WTC11 (cell line): ENCODE results near the gene NME4. TPM values are rescaled to one million over a fixed set of nuclear protein-coding genes. Genes with fewer than 3 reads are reported as not detected.
"Not testable (repeated sequence)": the region's sequence is repeated elsewhere in the genome, so short reads cannot be mapped to it uniquely, and the experiment has no call there.

Experiments used
- ATAC-seq: fragments of 200-7000 bp; cut with Tn5 transposase; 2 replicates; pipeline ENCODE4 v1.10.0; 2021; ENCODE audit warnings: mild to moderate bottlenecking, moderate library complexity
- CTCF ChIA-PET: fragments of 300-600 bp; sonication (Branson Sonifier 250); formaldehyde crosslinking; loops from one replicate; lab custom pipeline; 2021; ENCODE audit warnings: antibody characterized with exemption; lab: Charles Lee
- POLR2A ChIA-PET: fragments of 350-600 bp; sonication (Branson Sonifier 250); formaldehyde crosslinking; loops from one replicate; lab custom pipeline; 2021; ENCODE audit warnings: antibody characterized with exemption; lab: Charles Lee
- DNase-seq: peaks from one replicate; pipeline ENCODE4 v3.0.0; 2021; ENCODE audit warnings: low spot score
- H3K27ac Mint-ChIP-seq: 2 replicates; pipeline ENCODE4 v1.8.0; 2021; ENCODE audit warnings: mixed read lengths
- H3K27me3 Mint-ChIP-seq: 2 replicates; pipeline ENCODE4 v1.8.0; 2021; ENCODE audit warnings: low read depth, mild to moderate bottlenecking, moderate library complexity, mixed read lengths
- H3K36me3 Mint-ChIP-seq: 2 replicates; pipeline ENCODE4 v1.8.0; 2021; ENCODE audit warnings: mixed read lengths
- H3K4me1 Mint-ChIP-seq: 2 replicates; pipeline ENCODE4 v1.8.0; 2022; ENCODE audit warnings: mixed read lengths
- H3K4me3 Mint-ChIP-seq: 2 replicates; pipeline ENCODE4 v1.8.0; 2021; ENCODE audit warnings: mild to moderate bottlenecking, moderate library complexity, mixed read lengths
- H3K9me3 Mint-ChIP-seq: 2 replicates; pipeline ENCODE4 v1.8.0; 2021; ENCODE audit warnings: mixed read lengths
- ATF2 ChIP-seq: sonication (generic); formaldehyde crosslinking; IDR thresholded peaks from 2 replicates; pipeline ENCODE4 v1.8.1; 2022; ENCODE audit warnings: low read depth, missing genetic modification reagents, borderline replicate concordance
- CTCF ChIP-seq: fragments of 200-600 bp; IDR thresholded peaks from 2 replicates; pipeline ENCODE4 v1.8.0; 2022; ENCODE audit warnings: antibody characterized with exemption
- ESRRA ChIP-seq: sonication (generic); formaldehyde crosslinking; IDR thresholded peaks from 2 replicates; pipeline ENCODE4 v1.8.1; 2022; ENCODE audit warnings: mild to moderate bottlenecking, missing genetic modification reagents, borderline replicate concordance
- GTF2I ChIP-seq: fragments of 250-450 bp; sonication (Bioruptor Pico); conservative IDR thresholded peaks from 2 replicates; pipeline ENCODE4 v1.4.0; 2021; ENCODE audit warnings: mild to moderate bottlenecking
- JAZF1 ChIP-seq: fragments of 250-450 bp; sonication (Bioruptor Pico); IDR thresholded peaks from 2 replicates; pipeline ENCODE4 v1.9.0; 2021; ENCODE audit warnings: moderate library complexity, mild to moderate bottlenecking, inconsistent platforms
- JUN ChIP-seq: sonication (generic); formaldehyde crosslinking; IDR thresholded peaks from 2 replicates; pipeline ENCODE4 v1.8.0; 2023; ENCODE audit warnings: mild to moderate bottlenecking, missing genetic modification reagents
- MLX ChIP-seq: sonication (generic); formaldehyde crosslinking; IDR thresholded peaks from 2 replicates; pipeline ENCODE4 v1.8.1; 2023; ENCODE audit warnings: mild to moderate bottlenecking, missing genetic modification reagents, moderate library complexity
- MXD4 ChIP-seq: fragments of 250-450 bp; sonication (Bioruptor Pico); IDR thresholded peaks from 2 replicates; pipeline ENCODE4 v1.8.0; 2021; ENCODE audit warnings: mild to moderate bottlenecking, moderate library complexity, borderline replicate concordance
- RELA ChIP-seq: sonication (generic); formaldehyde crosslinking; IDR thresholded peaks from 2 replicates; pipeline ENCODE4 v1.8.1; 2022; ENCODE audit warnings: missing genetic modification reagents, mild to moderate bottlenecking, borderline replicate concordance
- SMAD3 ChIP-seq: sonication (generic); formaldehyde crosslinking; IDR thresholded peaks from 2 replicates; pipeline ENCODE4 v1.8.0; 2022; ENCODE audit warnings: missing genetic modification reagents, mild to moderate bottlenecking, borderline replicate concordance
- SOX15 ChIP-seq: fragments of 250-450 bp; sonication (Bioruptor Pico); IDR thresholded peaks from 2 replicates; pipeline ENCODE4 v1.9.0; 2021; ENCODE audit warnings: mild to moderate bottlenecking
- SP1 ChIP-seq: sonication (generic); formaldehyde crosslinking; conservative IDR thresholded peaks from 2 replicates; pipeline ENCODE4 v1.8.1; 2022; ENCODE audit warnings: missing genetic modification reagents
- USF2 ChIP-seq: sonication (generic); formaldehyde crosslinking; IDR thresholded peaks from 2 replicates; pipeline ENCODE4 v1.8.1; 2023; ENCODE audit warnings: mild to moderate bottlenecking, missing genetic modification reagents, moderate library complexity
- ZNF416 ChIP-seq: fragments of 250-450 bp; sonication (Bioruptor Pico); IDR thresholded peaks from 2 replicates; pipeline ENCODE4 v1.9.0; 2021; ENCODE audit warnings: mild to moderate bottlenecking, inconsistent platforms
- ZNF512 ChIP-seq: sonication (generic); formaldehyde crosslinking; IDR thresholded peaks from 2 replicates; pipeline ENCODE4 v1.8.1; 2022; ENCODE audit warnings: missing genetic modification reagents, borderline replicate concordance
- ZNF532 ChIP-seq: fragments of 250-450 bp; sonication (Bioruptor Pico); IDR thresholded peaks from 2 replicates; pipeline ENCODE4 v1.9.0; 2021; ENCODE audit warnings: mild to moderate bottlenecking, borderline replicate concordance
- total RNA-seq: library from RNA; stranded (reverse); gene quantifications from 3 replicates; pipeline ENCODE4 v1.2.3, GENCODE V29; 2021

NME4 gene
- total RNA-seq, 1 experiment from 2014 or later, result 467 TPM

- Mint-ChIP-seq H3K27ac (peak overlapping the region; percentile 20), H3K4me1 (peaks cover 43% of the 10 kb centered on the region), H3K36me3 (peaks cover 16% of the 10 kb centered on the region)
- H3K9me3 Mint-ChIP-seq, CTCF ChIA-PET, H3K27me3 Mint-ChIP-seq, ATAC-seq, DNase-seq, POLR2A ChIA-PET, H3K4me3 Mint-ChIP-seq: not testable (repeated sequence)
Observed at GRCh38 chr16:387761-388666, 9.0 kb upstream of the NME4 start.

GRCh38 chr16:389352-389751 lies 7.6 kb upstream of the NME4 start:
- Mint-ChIP-seq H3K36me3 (peaks cover 17% of the 10 kb centered on the region), H3K9me3 (peaks cover 5% of the 10 kb centered on the region), H3K27ac (no peak overlapping the region), H3K4me3 (no peak overlapping the region), H3K27me3 (no peaks in the 10 kb centered on the region), H3K4me1 (peaks cover 30% of the 10 kb centered on the region)
- TF ChIP-seq ZNF416, result no peak
- no peak for TF ChIP-seq JAZF1 (CRISPR knock-in tag)
- TF ChIP-seq MLX (CRISPR knock-in tag), result no peak
- no peak for TF ChIP-seq CTCF
- TF ChIP-seq USF2 (CRISPR knock-in tag), result no peak
- no peak for TF ChIP-seq ATF2 (CRISPR knock-in tag)
- TF ChIP-seq SP1, result no peak
- TF ChIP-seq ZNF512 (CRISPR knock-in tag), result no peak
- no peak for TF ChIP-seq ESRRA (CRISPR knock-in tag)
- no peak for TF ChIP-seq SOX15 (CRISPR knock-in tag)
- TF ChIP-seq RELA, result no peak
- no peak for TF ChIP-seq SMAD3 (CRISPR knock-in tag)
- DNase-seq (no peak), ATAC-seq (peak; percentile 23; the same call in 1 of the 2 replicates)
- ChIA-PET CTCF (interaction anchor here (1.2 kb wide), 1 partner anchor 27 kb away, joined by 3 read pairs; no protein-coding TSS in a partner anchor), POLR2A (interaction anchor here (0.6 kb wide), 1 partner anchor 1154 kb away, joined by 4 read pairs; no protein-coding TSS in a partner anchor)

GRCh38 chr16:391885-392335 lies 5.1 kb upstream of the NME4 start:
- ATAC-seq (peak; percentile 85), DNase-seq (peak; percentile 88)
- Mint-ChIP-seq H3K9me3 (peaks cover 5% of the 10 kb centered on the region), H3K4me3 (no peak overlapping the region), H3K4me1 (peaks cover 27% of the 10 kb centered on the region), H3K27me3 (peaks cover 3% of the 10 kb centered on the region; the same call in 1 of the 2 replicates), H3K36me3 (peaks cover 13% of the 10 kb centered on the region), H3K27ac (no peak overlapping the region)
- CTCF ChIA-PET, result interaction anchor here (0.5 to 3.4 kb wide), 31 partner anchors 9 to 284 kb away, joined by 3 to 27 read pairs (median 5); partner anchors contain the start of genes DECR2, NHLRC4, PGAP6 and RAB11FIP3
- peak; percentile 97 for TF ChIP-seq CTCF
- TF ChIP-seq GTF2I (CRISPR knock-in tag), result peak; percentile 96; the same call in 1 of the 2 replicates
- TF ChIP-seq MXD4 (CRISPR knock-in tag), result peak; percentile 23; the same call in 1 of the 2 replicates
- TF ChIP-seq ZNF532 (CRISPR knock-in tag), result peak; percentile 62; the same call in 1 of the 2 replicates
- TF ChIP-seq JUN (CRISPR knock-in tag), result no peak
- POLR2A ChIA-PET, result no interaction called here
